Liver (tissue), 3 donors: Measurements from ENCODE around the gene UGT1A7.

Experiments used
- CTCF ChIP-seq: fragments of 150-350 bp; IDR thresholded peaks from 2 replicates; pipeline ENCODE4 v1.5.1; 2017; ENCODE audit warnings: improper control_type of control experiment, low read depth, low read length; ENCODE audit not compliant: missing input control
- HNF4G ChIP-seq: IDR thresholded peaks from 2 replicates; pipeline ENCODE4 v1.6.1; 2016; ENCODE audit warnings: antibody characterized with exemption
- MAX ChIP-seq: IDR thresholded peaks from 2 replicates; pipeline ENCODE4 v1.6.1; 2016; ENCODE audit warnings: antibody characterized with exemption
- NR2F2 ChIP-seq: IDR thresholded peaks from 2 replicates; pipeline ENCODE4 v1.6.1; 2016; ENCODE audit warnings: antibody characterized with exemption
- RAD21 ChIP-seq, 2 donors: IDR thresholded peaks; 2 replicates each; pipeline ENCODE4 v1.6.1; 2016; ENCODE audit warnings: antibody characterized with exemption in 2 of 2, mild to moderate bottlenecking in 2 of 2
- SP1 ChIP-seq: IDR thresholded peaks from 2 replicates; pipeline ENCODE4 v1.6.1; 2018; ENCODE audit warnings: antibody characterized with exemption, mild to moderate bottlenecking
- TAF1 ChIP-seq: conservative IDR thresholded peaks from 2 replicates; pipeline ENCODE4 v1.6.1; 2016; ENCODE audit warnings: antibody characterized with exemption, mild to moderate bottlenecking
- YY1 ChIP-seq: IDR thresholded peaks from 2 replicates; pipeline ENCODE4 v1.6.1; 2016; ENCODE audit warnings: antibody characterized with exemption, mild to moderate bottlenecking
- TF ChIP-seq, protein P1 (sequence below): IDR thresholded peaks from 2 replicates; pipeline ENCODE4 v1.6.1; 2016; ENCODE audit warnings: antibody characterized with exemption, mild to moderate bottlenecking
- TF ChIP-seq, protein P2 (sequence below): IDR thresholded peaks from 2 replicates; pipeline ENCODE4 v1.6.1; 2016; ENCODE audit warnings: antibody characterized with exemption
- donor health status: healthy.
- donor health status: healthy.

DNA sequence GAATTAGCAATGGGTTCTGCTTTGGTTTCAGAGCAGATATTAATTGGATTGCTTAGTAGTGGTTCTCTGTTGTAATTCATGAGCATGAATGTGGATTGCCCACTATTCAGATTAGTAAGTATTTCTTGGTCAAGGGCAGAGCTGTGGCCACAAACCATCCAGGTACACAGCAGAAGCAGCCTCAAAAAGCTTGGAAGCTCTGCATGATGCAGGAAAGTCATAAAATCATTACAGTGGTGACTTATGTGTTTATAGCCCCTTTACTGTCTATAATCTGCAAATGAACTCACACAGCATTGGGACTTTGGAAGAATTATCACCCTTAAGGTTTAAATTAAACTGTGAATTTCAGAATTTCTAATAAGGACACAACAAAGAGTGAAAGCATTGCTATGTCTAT lies 76.4 kb downstream of the UGT1A7 start:
- TF ChIP-seq CTCF (no peak), SP1 (no peak), TAF1 (no peak), RAD21 (IDR thresholded peaks at IDR 0.05) (no peak), MAX (no peak), NR2F2 (no peak), HNF4G (no peak), YY1 (no peak)
- TF ChIP-seq, protein P1, sequence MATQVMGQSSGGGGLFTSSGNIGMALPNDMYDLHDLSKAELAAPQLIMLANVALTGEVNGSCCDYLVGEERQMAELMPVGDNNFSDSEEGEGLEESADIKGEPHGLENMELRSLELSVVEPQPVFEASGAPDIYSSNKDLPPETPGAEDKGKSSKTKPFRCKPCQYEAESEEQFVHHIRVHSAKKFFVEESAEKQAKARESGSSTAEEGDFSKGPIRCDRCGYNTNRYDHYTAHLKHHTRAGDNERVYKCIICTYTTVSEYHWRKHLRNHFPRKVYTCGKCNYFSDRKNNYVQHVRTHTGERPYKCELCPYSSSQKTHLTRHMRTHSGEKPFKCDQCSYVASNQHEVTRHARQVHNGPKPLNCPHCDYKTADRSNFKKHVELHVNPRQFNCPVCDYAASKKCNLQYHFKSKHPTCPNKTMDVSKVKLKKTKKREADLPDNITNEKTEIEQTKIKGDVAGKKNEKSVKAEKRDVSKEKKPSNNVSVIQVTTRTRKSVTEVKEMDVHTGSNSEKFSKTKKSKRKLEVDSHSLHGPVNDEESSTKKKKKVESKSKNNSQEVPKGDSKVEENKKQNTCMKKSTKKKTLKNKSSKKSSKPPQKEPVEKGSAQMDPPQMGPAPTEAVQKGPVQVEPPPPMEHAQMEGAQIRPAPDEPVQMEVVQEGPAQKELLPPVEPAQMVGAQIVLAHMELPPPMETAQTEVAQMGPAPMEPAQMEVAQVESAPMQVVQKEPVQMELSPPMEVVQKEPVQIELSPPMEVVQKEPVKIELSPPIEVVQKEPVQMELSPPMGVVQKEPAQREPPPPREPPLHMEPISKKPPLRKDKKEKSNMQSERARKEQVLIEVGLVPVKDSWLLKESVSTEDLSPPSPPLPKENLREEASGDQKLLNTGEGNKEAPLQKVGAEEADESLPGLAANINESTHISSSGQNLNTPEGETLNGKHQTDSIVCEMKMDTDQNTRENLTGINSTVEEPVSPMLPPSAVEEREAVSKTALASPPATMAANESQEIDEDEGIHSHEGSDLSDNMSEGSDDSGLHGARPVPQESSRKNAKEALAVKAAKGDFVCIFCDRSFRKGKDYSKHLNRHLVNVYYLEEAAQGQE = no peak
- TF ChIP-seq, protein P2, sequence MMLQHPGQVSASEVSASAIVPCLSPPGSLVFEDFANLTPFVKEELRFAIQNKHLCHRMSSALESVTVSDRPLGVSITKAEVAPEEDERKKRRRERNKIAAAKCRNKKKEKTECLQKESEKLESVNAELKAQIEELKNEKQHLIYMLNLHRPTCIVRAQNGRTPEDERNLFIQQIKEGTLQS = no peak
